Glutamatergic neuron (in vitro differentiated cells): ENCODE measurements around the gene PLIN1. TPM values are rescaled to one million over a fixed set of nuclear protein-coding genes. Genes with fewer than 3 reads are reported as not detected.

ENCODE experiments used
- DNase-seq: peaks from one replicate; pipeline ENCODE4 v3.0.0; 2022
- H3K27ac Mint-ChIP-seq: one replicate; pipeline ENCODE4 v1.8.0; 2020; ENCODE audit warnings: mild to moderate bottlenecking, mixed read lengths, inconsistent platforms; ENCODE audit not compliant: unreplicated experiment
- H3K27me3 Mint-ChIP-seq: one replicate; pipeline ENCODE4 v1.8.0; 2020; ENCODE audit warnings: mild to moderate bottlenecking, moderate library complexity, mixed read lengths, inconsistent platforms; ENCODE audit not compliant: unreplicated experiment
- H3K36me3 Mint-ChIP-seq: one replicate; pipeline ENCODE4 v1.8.0; 2020; ENCODE audit warnings: mild to moderate bottlenecking, mixed read lengths, inconsistent platforms; ENCODE audit not compliant: unreplicated experiment
- H3K4me1 Mint-ChIP-seq: one replicate; pipeline ENCODE4 v1.8.0; 2020; ENCODE audit warnings: mild to moderate bottlenecking, low read depth, mixed read lengths, inconsistent platforms; ENCODE audit not compliant: unreplicated experiment
- H3K4me3 Mint-ChIP-seq: one replicate; pipeline ENCODE4 v1.8.0; 2020; ENCODE audit warnings: mild to moderate bottlenecking, mixed read lengths, inconsistent platforms; ENCODE audit not compliant: unreplicated experiment
- H3K9me3 Mint-ChIP-seq: one replicate; pipeline ENCODE4 v1.8.0; 2020; ENCODE audit warnings: mild to moderate bottlenecking, moderate library complexity, mixed read lengths, inconsistent platforms; ENCODE audit not compliant: unreplicated experiment
- CTCF ChIP-seq: fragments of 200-600 bp; sonication (generic); IDR thresholded peaks from one replicate; pipeline ENCODE4 v1.5.0; 2021; ENCODE audit not compliant: partially characterized antibody, unreplicated experiment
- long read RNA-seq: library from polyadenylated mRNA; unstranded; transcript quantifications from one replicate; pipeline ENCODE4 v2.0.0, GENCODE V29; 2020; ENCODE audit not compliant: unreplicated experiment
- total RNA-seq: library from RNA; stranded (reverse); fragmentation: NEBNext Ultra II Directional; extraction: Animal tissue kit (Norgen Biotek cat#: 25700); gene quantifications from one replicate; pipeline ENCODE4 v1.2.1, GENCODE V29; 2021; ENCODE audit not compliant: unreplicated experiment

PLIN1 gene
- total RNA-seq: not detected
- long read RNA-seq: 0 reads

- Mint-ChIP-seq H3K36me3 (no peaks in the 10 kb centered on the region), H3K4me3 (no peak within 1 kb of the TSS), H3K27ac (no peak within 1 kb of the TSS), H3K4me1 (no peaks in the 10 kb centered on the region), H3K9me3 (no peaks in the 10 kb centered on the region), H3K27me3 (peaks cover 2% of the 10 kb centered on the region)
- no peak for TF ChIP-seq CTCF
- no peak for DNase-seq
Observed at GRCh38 chr15:89679212-89679611, at the start of gene PLIN1. Gene PLIN1, minus strand, starts transcription at chr15:89679367. Its CDS starts 1,878 bp downstream, at chr15:89677489.

GRCh38 chr15:89728254-89728653 lies 49.1 kb upstream of the PLIN1 start:
- no peak overlapping the region for H3K27ac Mint-ChIP-seq
- H3K9me3 Mint-ChIP-seq: peaks cover 3% of the 10 kb centered on the region
- no peak for TF ChIP-seq CTCF
- no peak for DNase-seq
- peaks cover 1% of the 10 kb centered on the region for H3K27me3 Mint-ChIP-seq
- H3K4me3 Mint-ChIP-seq: no peak overlapping the region
- H3K36me3 Mint-ChIP-seq: no peaks in the 10 kb centered on the region
- H3K4me1 Mint-ChIP-seq: no peaks in the 10 kb centered on the region

- H3K9me3 Mint-ChIP-seq: peaks cover 3% of the 10 kb centered on the region
- no peak overlapping the region for H3K4me3 Mint-ChIP-seq
- no peaks in the 10 kb centered on the region for H3K27me3 Mint-ChIP-seq
- H3K4me1 Mint-ChIP-seq: no peaks in the 10 kb centered on the region
- H3K27ac Mint-ChIP-seq: no peak overlapping the region
- no peak for DNase-seq
- TF ChIP-seq CTCF: no peak
- H3K36me3 Mint-ChIP-seq: no peaks in the 10 kb centered on the region
Observed at GRCh38 chr15:89725064-89725463, 45.9 kb upstream of the PLIN1 start.

- H3K4me3 Mint-ChIP-seq: no peak overlapping the region
- H3K9me3 Mint-ChIP-seq: peaks cover 3% of the 10 kb centered on the region
- H3K27me3 Mint-ChIP-seq: no peaks in the 10 kb centered on the region
- no peak overlapping the region for H3K27ac Mint-ChIP-seq
- no peak for TF ChIP-seq CTCF
- H3K4me1 Mint-ChIP-seq: no peaks in the 10 kb centered on the region
- H3K36me3 Mint-ChIP-seq: no peaks in the 10 kb centered on the region
- DNase-seq: no peak
Observed at GRCh38 chr15:89724621-89725020, 45.5 kb upstream of the PLIN1 start.

- H3K4me3 Mint-ChIP-seq: no peak overlapping the region
- peaks cover 3% of the 10 kb centered on the region for H3K9me3 Mint-ChIP-seq
- TF ChIP-seq CTCF: no peak
- H3K4me1 Mint-ChIP-seq: no peaks in the 10 kb centered on the region
- H3K27ac Mint-ChIP-seq: no peak overlapping the region
- no peaks in the 10 kb centered on the region for H3K27me3 Mint-ChIP-seq
- DNase-seq: no peak
- H3K36me3 Mint-ChIP-seq: no peaks in the 10 kb centered on the region
Observed at GRCh38 chr15:89723031-89723430, 43.9 kb upstream of the PLIN1 start.
